ENCODE data around the gene FOXO4. TPM values are rescaled to one million over a fixed set of nuclear protein-coding genes. Genes with fewer than 3 reads are reported as not detected.
A peak's percentile ranks its signal among the peaks of the same experiment; 100 is the strongest.

The FOXO4 gene
- total and polyA plus RNA-seq, 9 donors = 16.7 to 70.2 (median 35.2) TPM

- Histone ChIP-seq H3K4me3 (no peak overlapping the region), H3K36me3 (no peaks in the 10 kb centered on the region), H3K4me1 (ENCODE audit: insufficient read depth) (peaks cover 4% of the 10 kb centered on the region), H3K27ac (no peak overlapping the region), H3K9me3 (no peaks in the 10 kb centered on the region), H3K27me3 (no peaks in the 10 kb centered on the region)
- WGBS, 3 donors = 63 to 72% (median 70%) methylated on average over 4 of the region's 4 CpGs
- no peak for DNase-seq
- TF ChIP-seq EP300 (IDR thresholded peaks at IDR 0.05) (no peak), CTCF (IDR thresholded peaks at IDR 0.05) (no peak), POLR2A (IDR thresholded peaks at IDR 0.05) (no peak)
- intact Hi-C loops (cut with DNase I) = no loop called here
Observed at GRCh38 chrX:71099736-71100135, 4.1 kb downstream of the FOXO4 start.

- DNase-seq = no peak
- no peak overlapping the region for H3K27ac ChIP-seq
- WGBS, 3 donors = 71 to 81% (median 72%) methylated on average over 29 to 31 of the region's 31 CpGs
- H3K27me3 ChIP-seq = no peaks in the 10 kb centered on the region
- H3K4me3 ChIP-seq = no peak overlapping the region
- peaks cover 1% of the 10 kb centered on the region for H3K4me1 ChIP-seq (ENCODE audit: insufficient read depth)
- no peak for TF ChIP-seq POLR2A (IDR thresholded peaks at IDR 0.05)
- no peak for TF ChIP-seq CTCF (IDR thresholded peaks at IDR 0.05)
- TF ChIP-seq EP300 (IDR thresholded peaks at IDR 0.05) = no peak
- no peaks in the 10 kb centered on the region for H3K9me3 ChIP-seq
- intact Hi-C loops (cut with DNase I) = no loop called here
- H3K36me3 ChIP-seq = no peaks in the 10 kb centered on the region
Observed at GRCh38 chrX:71100581-71101505, 5.2 kb downstream of the FOXO4 start.

- H3K36me3 ChIP-seq = no peaks in the 10 kb centered on the region
- H3K9me3 ChIP-seq = no peaks in the 10 kb centered on the region
- no peak for DNase-seq
- TF ChIP-seq EP300 (IDR thresholded peaks at IDR 0.05) = no peak
- no peak for TF ChIP-seq CTCF (IDR thresholded peaks at IDR 0.05)
- TF ChIP-seq POLR2A (IDR thresholded peaks at IDR 0.05) = no peak
- H3K27ac ChIP-seq = no peak overlapping the region
- no peak overlapping the region for H3K4me3 ChIP-seq
- WGBS, 3 donors = 28 to 46% (median 39%) methylated on average over 3 of the region's 3 CpGs
- intact Hi-C loops (cut with DNase I) = no loop called here
- peaks cover 1% of the 10 kb centered on the region for H3K4me1 ChIP-seq (ENCODE audit: insufficient read depth)
- no peaks in the 10 kb centered on the region for H3K27me3 ChIP-seq
Observed at GRCh38 chrX:71102292-71102691, 6.6 kb downstream of the FOXO4 start.

- WGBS, 3 donors = 31 to 45% (median 34%) methylated on average over 10 of the region's 10 CpGs
Observed at GRCh38 chrX:71103110-71103983, 7.7 kb downstream of the FOXO4 start.

More at GRCh38 chrX:71103110-71103983, 7.7 kb downstream of the FOXO4 start:
- peak in 1 of 5 donors; percentile 24 for DNase-seq
- H3K4me3 ChIP-seq = no peak overlapping the region
- H3K27me3 ChIP-seq = no peaks in the 10 kb centered on the region
- intact Hi-C loops (cut with DNase I) = no loop called here
- TF ChIP-seq POLR2A (IDR thresholded peaks at IDR 0.05) = no peak
- no peak for TF ChIP-seq CTCF (IDR thresholded peaks at IDR 0.05)
- TF ChIP-seq EP300 (IDR thresholded peaks at IDR 0.05) = no peak
- H3K4me1 ChIP-seq (ENCODE audit: insufficient read depth) = peaks cover 1% of the 10 kb centered on the region
- H3K36me3 ChIP-seq = no peaks in the 10 kb centered on the region
- H3K9me3 ChIP-seq = no peaks in the 10 kb centered on the region
- peak overlapping the region in 1 of 2 donors; percentile 23 for H3K27ac ChIP-seq

Data from ovary (tissue), 9 donors.